Bronchial epithelial cell (primary cell): ENCODE results near the gene VSTM2B. TPM values are rescaled to one million over a fixed set of nuclear protein-coding genes. Genes with fewer than 3 reads are reported as not detected.

Experiments
- DNase-seq: peaks from one replicate; pipeline ENCODE4 v3.0.0-alpha.2; 2010; ENCODE audit warnings: low read depth
- FAIRE-seq: peaks from 2 replicates; lab custom pipeline; 2011; peaks lifted over from hg19 to GRCh38; lab: Jason Lieb, UNC
- H3K27me3 ChIP-seq: 2 replicates; pipeline ENCODE4 v1.5.1; 2011; ENCODE audit warnings: low read length; ENCODE audit not compliant: control insufficient read depth, insufficient read depth
- H3K36me3 ChIP-seq: 2 replicates; pipeline ENCODE4 v1.5.1; 2011; ENCODE audit warnings: low read length; ENCODE audit not compliant: control insufficient read depth, insufficient read depth
- H3K4me3 ChIP-seq: 2 replicates; pipeline ENCODE4 v1.5.1; 2011; ENCODE audit warnings: mild to moderate bottlenecking, low read depth, low read length, control low read depth
- total RNA-seq: library from RNA; depleted of rRNA; stranded (reverse); fragments of >200 nt; gene quantifications from 2 replicates; pipeline ENCODE4 v1.2.1, GENCODE V29; 2014
- TF ChIP-seq, protein P1 (sequence below): IDR thresholded peaks from 2 replicates; pipeline ENCODE4 v1.5.1; 2011; ENCODE audit warnings: mild to moderate bottlenecking, moderate library complexity, low read length, control low read depth, inconsistent platforms; ENCODE audit not compliant: insufficient read depth, severe bottlenecking

VSTM2B gene
- total RNA-seq, 1 donor from 2014 or later: not detected

DNA sequence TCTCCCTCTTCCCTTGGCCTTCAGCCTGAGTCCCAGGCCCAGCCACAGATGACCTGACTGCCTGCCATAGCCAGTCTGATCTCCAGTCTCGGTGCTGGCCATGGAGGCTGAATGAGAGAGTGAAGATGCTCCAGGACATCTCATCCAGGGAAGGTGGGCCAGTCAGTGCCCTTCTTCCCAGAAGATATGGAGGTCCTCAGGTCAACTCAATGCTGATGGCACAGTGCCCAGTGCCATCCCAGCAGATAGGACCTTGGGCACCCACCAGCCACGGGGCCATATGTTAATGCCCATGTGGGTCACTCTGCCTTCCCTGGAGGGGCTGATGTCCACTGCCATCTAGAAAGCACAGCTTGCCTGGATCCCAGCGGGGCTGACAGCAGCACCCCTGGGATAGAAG, 7.2 kb downstream of the VSTM2B start:
- DNase-seq (no peak), FAIRE-seq (no peak)
- TF ChIP-seq, protein P1, sequence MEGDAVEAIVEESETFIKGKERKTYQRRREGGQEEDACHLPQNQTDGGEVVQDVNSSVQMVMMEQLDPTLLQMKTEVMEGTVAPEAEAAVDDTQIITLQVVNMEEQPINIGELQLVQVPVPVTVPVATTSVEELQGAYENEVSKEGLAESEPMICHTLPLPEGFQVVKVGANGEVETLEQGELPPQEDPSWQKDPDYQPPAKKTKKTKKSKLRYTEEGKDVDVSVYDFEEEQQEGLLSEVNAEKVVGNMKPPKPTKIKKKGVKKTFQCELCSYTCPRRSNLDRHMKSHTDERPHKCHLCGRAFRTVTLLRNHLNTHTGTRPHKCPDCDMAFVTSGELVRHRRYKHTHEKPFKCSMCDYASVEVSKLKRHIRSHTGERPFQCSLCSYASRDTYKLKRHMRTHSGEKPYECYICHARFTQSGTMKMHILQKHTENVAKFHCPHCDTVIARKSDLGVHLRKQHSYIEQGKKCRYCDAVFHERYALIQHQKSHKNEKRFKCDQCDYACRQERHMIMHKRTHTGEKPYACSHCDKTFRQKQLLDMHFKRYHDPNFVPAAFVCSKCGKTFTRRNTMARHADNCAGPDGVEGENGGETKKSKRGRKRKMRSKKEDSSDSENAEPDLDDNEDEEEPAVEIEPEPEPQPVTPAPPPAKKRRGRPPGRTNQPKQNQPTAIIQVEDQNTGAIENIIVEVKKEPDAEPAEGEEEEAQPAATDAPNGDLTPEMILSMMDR: no peak
- Histone ChIP-seq H3K36me3 (no peaks in the 10 kb centered on the region), H3K27me3 (peaks cover 22% of the 10 kb centered on the region), H3K4me3 (no peak overlapping the region)

GRCh38 chr19:29533578-29534544, 8.1 kb downstream of the VSTM2B start:
- no peak for FAIRE-seq
- H3K27me3 ChIP-seq: peaks cover 14% of the 10 kb centered on the region
- DNase-seq: no peak
- H3K4me3 ChIP-seq: no peak overlapping the region
- no peaks in the 10 kb centered on the region for H3K36me3 ChIP-seq
- TF ChIP-seq, protein P1: no peak

GRCh38 chr19:29535214-29535831, 9.5 kb downstream of the VSTM2B start:
- FAIRE-seq (no peak), DNase-seq (no peak)
- Histone ChIP-seq H3K27me3 (peaks cover 4% of the 10 kb centered on the region), H3K36me3 (no peaks in the 10 kb centered on the region), H3K4me3 (no peak overlapping the region)
- TF ChIP-seq, protein P1: no peak

GRCh38 chr19:29535984-29536508, 10.3 kb downstream of the VSTM2B start:
- FAIRE-seq (no peak), DNase-seq (no peak)
- Histone ChIP-seq H3K36me3 (no peaks in the 10 kb centered on the region), H3K4me3 (no peak overlapping the region), H3K27me3 (no peaks in the 10 kb centered on the region)
- TF ChIP-seq, protein P1: no peak

- Histone ChIP-seq H3K27me3 (no peaks in the 10 kb centered on the region), H3K36me3 (no peaks in the 10 kb centered on the region), H3K4me3 (no peak overlapping the region)
- TF ChIP-seq, protein P1: no peak
- FAIRE-seq (no peak), DNase-seq (no peak)
Measured at GRCh38 chr19:29537181-29537580, 11.4 kb downstream of the VSTM2B start.
